NCI-H82 treated with DMSO at 0.1 percent for 48 hours (cell line): ENCODE measurements around the gene ADCY2.

Experiments used
- DNase-seq: peaks from one replicate; lab custom pipeline; 2025; ENCODE audit not compliant: unreplicated experiment; lab: John Stamatoyannopoulos, UW

Gene ADCY2

DNA sequence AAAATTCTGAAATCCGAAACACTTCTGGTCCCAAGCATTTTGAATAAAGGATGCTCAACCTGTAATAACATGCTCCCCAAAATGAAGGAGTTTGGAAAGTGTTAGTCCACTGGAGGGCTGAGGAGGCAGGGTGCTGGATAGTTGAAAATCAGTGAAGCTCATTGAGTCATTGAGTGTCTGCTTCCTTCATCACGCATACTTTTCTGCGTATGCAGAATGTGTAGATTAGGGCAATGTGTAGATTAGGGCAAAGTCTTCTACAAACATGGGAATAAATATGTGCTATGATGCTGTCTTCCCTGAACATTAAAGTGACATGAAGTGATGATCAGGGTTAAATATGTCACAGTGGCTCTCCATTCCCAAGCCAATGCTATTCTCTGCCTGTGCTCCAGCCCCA, 261.2 kb downstream of the ADCY2 start:
- no peak for DNase-seq

DNA sequence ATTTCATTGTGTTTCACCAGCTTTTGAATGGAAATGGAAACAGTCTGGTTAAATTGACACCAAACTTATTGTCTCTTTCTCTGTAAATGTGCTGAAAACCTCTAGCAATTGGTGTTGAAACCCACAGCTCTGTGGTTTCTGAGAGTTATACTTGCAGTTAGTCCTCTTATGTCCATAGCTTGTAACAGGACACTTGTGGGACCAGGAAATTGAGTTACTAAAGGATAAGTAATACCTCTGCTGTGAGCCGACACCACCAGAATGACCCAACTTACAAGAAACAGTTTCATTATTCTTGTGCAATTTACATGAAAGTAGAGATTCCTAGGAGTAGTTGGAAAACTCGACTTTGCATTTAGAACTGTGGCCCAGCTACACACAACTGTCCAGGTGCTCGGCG, 263.5 kb downstream of the ADCY2 start:
- no peak for DNase-seq

DNA sequence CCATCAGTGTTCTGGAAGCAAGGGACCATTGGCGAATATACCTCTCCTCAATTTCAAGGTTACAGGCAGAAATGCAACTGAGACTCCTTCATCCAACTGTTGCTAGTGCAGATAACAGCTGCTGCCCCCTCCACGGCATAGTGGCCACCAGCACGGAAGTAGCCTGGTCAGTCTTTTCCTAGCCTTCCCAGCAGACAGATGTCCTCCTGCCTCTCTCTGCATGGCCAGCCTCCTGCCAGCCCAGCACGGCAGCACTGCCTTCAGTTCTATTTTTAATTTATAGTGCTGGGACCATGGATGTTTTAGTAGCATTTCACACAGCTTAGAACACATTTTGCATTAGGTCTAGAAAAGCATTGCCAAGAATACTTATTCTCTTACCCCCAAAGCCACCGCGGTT, 266.4 kb downstream of the ADCY2 start:
- DNase-seq: no peak

DNA sequence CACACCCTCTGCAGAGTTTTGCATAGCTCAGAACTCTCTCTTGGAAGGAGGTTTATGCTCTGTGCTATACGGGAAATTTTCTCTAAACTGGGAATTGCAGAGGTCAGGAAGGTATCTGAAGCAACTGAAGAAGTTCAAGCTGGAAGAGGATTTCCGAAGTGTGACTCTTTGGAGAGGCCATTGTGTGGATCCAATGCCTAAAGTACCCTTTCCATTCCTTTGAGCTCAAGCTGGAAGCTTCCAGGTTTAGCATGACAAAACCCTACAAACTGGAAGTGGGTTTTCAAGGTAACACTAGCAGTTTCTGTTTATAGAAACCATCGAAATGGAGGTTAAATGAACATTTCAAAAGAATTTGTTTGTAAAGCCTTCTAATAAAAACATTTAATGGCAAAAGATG, 267.9 kb downstream of the ADCY2 start:
- no peak for DNase-seq

DNA sequence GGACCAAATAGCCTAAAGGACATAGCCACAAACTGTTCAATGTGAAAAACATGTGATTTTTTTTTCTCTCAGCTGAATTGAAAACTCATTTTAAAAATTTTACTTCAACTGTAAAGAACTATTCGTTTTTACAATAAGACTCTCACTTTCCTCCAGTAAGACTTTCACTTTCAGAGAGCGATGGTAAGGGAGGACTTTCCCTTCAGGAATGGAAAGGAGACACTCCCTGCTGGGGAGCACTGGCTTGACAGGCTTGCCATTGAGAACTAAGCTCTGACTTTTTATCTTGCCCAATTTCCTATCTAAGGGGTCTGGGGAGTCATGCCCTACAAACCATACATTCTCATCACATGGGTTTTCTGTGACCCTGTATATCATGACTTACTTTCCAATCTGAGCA, 268.3 kb downstream of the ADCY2 start:
- DNase-seq: no peak

DNA sequence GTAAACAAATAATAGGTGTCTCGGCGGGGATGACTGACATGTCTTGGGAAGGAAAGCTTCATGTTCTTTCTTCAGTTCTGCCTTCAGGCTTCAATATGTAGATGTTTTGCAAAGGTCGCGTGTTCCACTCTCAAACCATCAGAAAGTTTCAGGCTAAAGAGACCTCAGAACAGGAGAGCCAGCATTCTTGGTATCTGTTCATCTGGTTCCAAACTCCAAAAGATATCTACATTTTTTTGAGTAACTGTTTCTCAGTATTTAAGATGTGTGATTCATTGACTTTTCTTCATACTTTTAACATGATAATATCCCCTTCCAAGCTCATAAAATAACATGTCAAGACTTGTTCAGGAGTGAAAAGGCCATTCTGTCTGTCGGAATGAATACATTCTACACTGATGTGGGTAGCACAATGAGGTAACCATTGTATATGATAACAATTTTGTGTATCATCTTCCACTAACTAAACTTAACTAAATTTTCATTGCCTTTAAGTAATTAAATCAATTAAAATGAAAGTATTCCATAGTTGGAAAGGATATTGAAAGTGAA, 271.4 kb downstream of the ADCY2 start:
- no peak for DNase-seq

DNA sequence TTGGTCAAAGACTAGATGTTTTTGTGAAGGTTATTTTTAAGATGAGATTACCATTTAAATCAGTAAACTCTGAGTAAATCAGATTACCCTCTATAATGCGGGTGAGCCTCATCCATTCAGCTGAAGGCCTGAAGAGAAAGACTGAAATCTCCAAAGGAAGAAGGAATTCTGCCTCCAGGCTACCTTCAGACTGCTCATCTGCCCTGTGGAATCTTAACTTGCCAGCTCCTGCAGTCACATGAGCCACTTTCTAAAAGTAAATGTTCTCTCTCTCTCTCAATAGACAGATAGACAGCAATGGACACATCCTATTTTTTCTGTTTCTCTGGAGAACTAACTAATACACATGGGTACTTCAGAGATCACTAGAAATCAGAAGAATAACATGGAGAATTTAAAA, 272.2 kb downstream of the ADCY2 start:
- no peak for DNase-seq

DNA sequence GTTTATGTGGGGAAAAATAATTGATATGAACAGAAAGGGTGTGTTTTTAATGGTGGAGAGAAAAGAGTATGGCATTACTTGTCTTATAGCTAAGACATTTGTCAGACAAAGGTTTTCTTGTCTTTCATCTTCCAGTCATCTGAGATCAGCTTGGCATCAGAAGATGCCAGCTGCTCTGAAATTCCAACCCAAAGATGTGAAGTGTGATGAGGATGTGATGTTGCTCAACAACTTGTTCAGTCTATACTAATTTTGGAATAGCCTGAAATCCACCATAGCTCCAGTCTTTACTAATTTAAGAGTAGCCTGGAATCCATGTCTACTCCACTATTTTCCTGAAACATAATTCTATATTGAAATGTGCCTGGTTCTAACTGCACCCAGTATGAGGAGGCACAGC, 272.7 kb downstream of the ADCY2 start:
- no peak for DNase-seq

DNA sequence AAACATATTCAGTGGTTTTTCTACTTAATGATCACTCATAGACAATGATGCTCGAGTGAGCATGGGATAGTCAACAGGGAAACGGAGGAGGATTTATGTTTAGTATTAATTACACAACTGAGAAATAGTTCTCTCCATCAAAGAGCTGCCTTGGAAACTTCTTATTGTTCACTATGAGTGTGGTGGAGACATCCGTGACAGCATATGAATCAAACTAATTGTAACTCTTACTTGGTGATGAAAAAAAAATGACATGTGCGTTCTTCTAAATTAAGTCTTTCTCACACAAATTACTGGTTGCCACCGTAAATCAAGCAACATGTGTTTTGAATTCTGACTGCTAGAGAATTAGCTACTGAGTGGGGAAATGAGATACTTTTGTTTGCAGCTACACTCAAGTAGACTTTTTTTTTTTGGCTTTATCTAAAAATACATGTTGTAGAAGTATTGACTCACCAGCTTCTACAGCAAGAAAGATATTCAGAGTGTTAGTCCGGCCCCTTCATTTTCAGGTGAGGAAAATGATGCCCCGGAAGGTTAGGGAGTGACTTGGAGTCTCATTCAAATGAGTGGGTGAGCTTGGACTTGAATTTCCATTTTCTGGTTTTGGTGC, 275.5 kb downstream of the ADCY2 start:
- DNase-seq: no peak

DNA sequence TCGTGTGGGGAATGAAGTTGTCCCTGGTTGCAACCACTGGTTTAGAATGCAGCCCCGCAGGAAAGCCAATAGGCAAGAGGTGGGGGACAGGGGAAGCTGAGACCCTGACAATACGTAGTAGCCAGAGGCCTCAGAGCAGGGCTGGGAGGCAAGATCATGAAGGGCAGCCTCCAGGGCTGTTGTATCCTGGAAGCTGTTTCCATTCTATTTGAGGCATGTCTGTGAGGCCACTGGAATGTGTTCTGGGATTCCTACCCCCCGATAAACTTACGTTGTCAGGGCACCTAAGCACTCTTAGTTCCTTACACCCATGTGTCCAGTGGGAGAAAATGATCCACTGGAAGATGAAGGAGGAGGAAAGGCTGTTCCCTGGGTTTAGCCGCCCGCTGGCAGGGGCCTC, 277.7 kb downstream of the ADCY2 start:
- no peak for DNase-seq

DNA sequence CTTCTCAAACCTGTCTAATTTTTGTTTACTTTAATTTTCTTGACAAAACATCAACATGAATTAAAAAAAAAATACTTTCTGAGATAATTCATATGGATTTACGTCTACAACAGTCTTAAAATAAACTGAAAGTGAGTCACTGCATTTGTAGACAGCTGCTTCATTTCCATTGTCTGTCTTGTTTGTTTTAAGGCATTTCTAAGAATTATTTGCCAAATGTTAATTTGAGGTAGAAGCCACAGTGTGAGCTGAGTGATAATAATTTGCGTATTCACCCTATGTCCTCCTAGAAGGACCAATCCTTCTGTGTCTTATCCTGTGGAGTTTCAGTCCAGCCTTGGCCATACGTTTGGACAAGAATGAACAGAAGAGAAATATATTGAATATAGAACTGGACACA, 280.5 kb downstream of the ADCY2 start:
- DNase-seq: no peak

DNA sequence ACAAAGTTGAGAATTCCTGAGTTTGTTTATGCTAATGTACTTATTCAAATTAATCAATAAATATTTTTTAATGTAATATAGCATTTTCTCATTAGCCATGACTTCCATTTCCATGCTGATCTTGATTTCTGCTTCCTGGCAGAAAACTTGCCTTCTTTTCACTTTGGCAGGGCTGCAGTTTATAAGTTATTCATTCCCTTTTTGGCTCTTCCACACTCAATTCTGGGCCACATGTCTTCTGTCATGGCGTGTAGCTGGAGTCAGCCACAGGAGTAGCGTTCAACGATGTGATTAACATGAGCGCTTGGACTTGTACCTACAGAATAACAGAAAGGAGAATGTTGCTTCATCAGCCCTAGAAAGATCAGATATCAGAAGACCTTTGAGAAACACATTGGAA, 282.1 kb downstream of the ADCY2 start:
- DNase-seq: no peak

DNA sequence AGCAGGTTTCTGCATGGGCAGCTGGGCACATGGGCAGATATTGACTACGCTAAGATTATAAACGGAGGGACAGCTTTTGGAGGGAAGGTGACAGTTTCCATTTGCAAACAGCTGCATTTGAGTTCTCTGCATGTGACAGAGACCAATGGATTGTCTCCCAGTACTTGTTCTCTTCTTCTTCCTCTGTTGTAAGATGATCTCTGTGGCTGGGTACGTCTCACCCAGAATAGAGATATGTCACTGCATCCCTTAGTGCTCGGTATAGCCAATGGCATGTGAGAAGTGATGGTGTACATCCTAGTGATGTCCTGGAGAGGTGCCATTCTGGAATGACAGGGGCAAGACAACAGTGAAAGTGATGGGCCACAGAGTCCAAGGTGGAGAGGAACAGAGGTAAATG, 283.7 kb downstream of the ADCY2 start:
- no peak for DNase-seq

DNA sequence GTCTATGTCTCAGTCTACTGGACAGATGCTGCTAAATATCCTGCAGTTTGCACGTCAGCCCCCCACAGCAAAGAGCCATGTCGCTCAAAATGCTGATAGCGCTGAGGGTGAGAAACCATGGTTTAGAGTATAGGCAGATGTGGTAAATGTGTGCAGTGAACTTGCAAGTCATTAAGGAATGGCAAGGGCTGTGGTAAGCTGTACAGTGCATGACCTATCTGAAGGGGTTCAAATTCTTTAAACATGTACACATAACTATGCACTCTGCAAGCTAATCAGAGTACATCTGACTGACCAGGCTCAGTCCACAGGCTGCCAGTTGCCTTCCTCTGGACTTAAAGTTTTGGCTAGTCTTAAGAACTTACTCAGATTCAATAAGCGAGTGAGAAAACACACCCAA, 284.3 kb downstream of the ADCY2 start:
- no peak for DNase-seq

DNA sequence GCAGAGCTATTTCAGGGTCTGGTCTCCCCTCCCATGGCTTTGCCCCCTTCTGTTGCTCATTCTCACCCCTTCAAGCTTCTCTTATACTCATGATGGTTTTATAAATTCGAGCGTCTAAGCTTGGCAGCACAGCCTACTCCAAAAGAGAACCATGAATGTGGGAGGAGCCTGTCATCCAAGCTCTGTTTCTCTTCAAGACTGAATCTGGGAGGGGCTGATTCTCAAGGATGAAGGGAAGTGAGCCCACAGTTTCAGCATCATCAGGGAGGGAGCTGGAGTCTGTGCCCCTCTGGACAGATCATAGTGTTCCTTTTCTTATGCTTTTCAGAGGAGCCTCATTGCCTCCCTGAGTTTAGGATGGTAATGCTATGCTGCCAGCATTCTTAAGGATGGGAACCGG, 286.4 kb downstream of the ADCY2 start:
- no peak for DNase-seq

DNA sequence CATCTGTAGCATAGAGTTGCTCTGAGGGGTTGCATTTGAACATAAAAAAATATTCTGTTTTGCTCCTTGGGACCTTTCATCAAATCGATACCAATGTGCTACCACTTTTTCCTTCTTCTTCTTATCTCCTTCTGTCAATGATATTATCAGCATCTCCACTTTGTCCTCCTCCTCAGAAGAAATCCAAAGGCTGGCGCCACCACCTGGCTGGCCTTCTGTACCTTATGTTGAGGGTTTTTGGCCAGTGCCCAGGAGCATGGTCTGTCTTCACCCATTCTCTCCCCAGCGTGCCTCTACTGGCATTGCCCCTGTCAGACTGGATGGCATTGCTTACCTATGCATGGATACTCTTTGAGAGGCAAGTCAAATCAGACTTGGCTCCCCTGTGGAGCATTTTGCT, 287.8 kb downstream of the ADCY2 start:
- no peak for DNase-seq

DNA sequence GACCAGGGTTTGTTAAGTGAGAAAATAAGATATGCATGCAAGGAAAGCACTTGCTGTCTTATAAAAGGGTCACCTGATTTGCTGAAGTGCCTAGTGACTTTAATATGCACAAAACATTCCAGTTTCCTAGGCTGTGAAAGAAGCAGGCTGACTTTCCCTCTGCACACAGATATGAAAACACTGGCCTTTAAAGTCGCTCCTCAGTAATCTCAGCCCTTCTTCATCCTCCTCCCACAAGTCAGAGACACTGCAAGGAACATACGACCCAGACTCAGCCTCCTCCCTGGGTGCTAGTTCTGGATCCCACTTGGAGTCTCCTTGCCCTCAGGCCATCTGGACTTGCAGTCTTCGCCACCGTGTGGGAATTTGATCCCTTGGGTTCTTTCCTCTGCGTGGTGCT, 288.9 kb downstream of the ADCY2 start:
- DNase-seq: no peak

DNA sequence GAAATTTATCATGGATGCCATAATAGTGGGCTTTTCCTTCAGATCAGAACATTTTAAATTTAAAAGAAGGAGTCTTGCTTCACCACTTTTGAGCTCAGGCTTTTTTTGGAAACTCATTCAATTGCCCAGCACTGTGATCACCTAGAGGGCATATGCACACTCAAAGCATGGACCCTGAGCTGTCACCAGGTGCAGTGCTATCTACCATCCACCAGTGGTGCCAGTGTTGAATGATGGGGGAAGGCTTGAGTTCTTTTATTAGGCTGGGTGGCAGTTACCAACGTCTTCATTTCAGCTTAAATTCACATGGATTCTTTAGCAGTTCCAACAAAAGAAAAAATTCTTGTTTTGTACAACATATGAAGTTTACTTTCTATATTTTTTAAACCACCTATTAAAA, 290.9 kb downstream of the ADCY2 start:
- no peak for DNase-seq

DNA sequence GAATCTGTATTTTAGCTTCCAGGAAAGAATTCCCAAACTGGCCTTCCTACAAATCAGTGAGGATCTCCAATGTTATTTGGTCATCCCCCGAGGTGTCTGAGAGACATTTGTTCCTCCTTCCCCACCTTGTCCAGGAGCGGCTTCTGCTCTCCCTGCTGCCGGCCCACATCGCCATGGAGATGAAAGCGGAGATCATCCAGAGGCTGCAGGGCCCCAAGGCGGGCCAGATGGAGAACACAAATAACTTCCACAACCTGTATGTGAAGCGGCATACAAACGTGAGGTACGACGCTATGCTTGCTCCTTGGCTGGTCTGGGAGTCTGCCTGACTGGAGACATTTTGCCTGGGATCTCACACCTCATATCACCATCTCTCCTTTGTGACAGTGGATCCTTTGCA, 294.6 kb downstream of the ADCY2 start:
- no peak for DNase-seq

DNA sequence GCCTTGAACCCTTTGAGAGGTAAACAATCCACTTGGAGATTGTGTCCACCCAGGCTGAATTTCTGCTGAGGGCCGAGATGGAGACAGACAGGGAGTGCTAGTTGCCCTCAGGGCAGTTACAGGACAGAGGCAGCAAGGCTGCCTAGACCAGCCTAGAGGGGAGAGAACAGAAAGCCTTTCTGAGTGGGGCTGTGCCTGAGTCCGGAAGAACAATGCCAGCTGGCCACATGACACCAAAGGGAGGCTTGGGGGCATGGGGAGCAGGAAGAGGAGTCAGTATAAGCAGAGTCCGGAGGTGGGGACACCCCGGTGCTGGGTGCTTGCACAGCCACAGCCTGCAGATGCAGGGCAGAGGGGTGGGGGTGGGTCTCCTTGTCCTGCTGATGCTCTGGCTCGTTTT, 309.3 kb downstream of the ADCY2 start:
- DNase-seq: no peak

DNA sequence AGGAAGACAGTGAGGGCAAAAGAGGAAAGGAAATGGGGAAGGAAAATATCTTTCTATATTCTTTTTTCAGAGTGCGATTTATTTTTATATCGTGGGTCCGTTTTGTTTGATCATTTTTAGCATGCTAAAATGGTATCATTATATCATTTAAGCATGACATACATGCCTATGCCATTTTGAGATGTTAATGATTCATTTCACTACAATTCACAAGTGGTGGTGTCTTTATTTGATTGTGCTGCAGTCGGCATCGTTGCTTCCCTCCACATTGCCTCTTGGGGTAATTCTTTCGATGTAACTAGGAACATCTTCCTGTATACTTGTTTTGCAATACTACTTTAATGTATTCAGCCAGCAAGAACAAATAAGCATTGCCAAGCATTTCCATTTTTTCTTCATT, 309.8 kb downstream of the ADCY2 start:
- no peak for DNase-seq

DNA sequence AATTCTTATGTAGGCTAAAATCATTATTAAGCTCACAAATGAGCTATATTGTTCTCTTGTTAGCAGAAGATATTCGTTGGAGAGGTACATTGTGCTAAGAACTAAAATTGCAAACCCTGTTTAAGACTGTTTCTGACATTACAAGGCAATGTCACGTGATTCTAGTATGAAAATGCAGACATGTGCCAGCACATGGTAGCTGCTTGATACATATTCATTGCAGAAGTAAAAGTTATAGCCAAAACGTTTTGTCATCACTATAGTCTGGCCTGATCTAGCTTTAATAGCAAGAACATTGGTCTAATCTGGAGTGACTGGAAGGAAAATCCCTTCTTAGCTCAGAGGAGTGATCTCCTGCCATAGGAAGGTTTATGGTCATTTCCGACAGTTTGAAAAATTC, 310.3 kb downstream of the ADCY2 start:
- no peak for DNase-seq

DNA sequence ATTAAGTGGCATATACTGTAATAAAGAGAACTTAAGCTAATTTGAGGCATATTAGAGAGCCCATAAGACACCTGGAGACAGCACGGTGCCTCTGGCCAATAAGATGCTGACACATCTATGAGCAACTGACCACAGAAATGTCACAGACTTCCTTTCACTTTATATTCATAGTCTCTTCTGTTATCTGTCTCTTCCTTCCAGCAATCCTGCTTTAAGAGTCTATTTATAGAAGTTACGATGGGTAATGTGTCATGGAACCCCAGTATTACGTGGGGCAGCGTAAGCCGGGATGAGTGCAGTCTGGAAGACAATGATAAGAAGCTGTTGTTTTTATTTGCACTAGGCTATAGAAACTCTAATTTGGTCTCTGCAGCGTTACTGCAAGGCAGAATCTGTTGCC, 318.2 kb downstream of the ADCY2 start:
- DNase-seq: no peak

DNA sequence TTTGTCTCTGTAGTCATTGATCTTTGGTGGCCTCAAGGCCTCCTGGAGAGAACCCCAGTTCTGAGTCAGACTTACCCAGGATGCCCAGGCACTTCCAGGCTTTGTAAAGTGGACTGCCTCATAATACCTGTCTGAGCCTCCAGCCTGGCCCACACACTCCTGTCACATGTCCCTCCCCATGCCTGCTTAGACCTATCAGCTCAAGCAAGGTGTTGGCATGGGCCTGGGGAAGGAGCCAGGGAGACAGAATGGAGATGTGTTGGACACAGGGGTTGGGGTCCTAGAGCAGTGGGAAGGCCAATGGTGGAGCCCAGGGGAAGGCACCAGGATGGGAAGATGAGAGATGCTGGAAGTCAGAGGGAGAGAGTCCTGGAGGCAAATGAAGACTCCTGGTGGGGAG, 318.8 kb downstream of the ADCY2 start:
- no peak for DNase-seq
